Activated naive CD4-positive, alpha-beta T cell treated with anti-CD3 and anti-CD28 coated beads, Interleukin-2, amount 50 U/mL, for 72 hours (primary cell): ENCODE measurements around the gene PRAC2. TPM values are rescaled to one million over a fixed set of nuclear protein-coding genes. Genes with fewer than 3 reads are reported as not detected.

Experiments
- ATAC-seq, 2 donors: fragments of 150-1000 bp; cut with Tn5 transposase; 2 replicates each; pipeline ENCODE4 v1.10.0; 2021; ENCODE audit warnings: mild to moderate bottlenecking in 2 of 2, moderate library complexity in 2 of 2
- DNase-seq, 2 donors: peaks; one replicate each; pipeline ENCODE4 v3.0.0; 2021 to 2022; ENCODE audit warnings: low spot score in 2 of 2
- H3K27ac Mint-ChIP-seq, 2 donors: one replicate each; pipeline ENCODE4 v1.8.0; 2022; ENCODE audit warnings: mild to moderate bottlenecking in 2 of 2, mixed read lengths in 2 of 2
- H3K36me3 Mint-ChIP-seq, 2 donors: one replicate each; pipeline ENCODE4 v1.8.0; 2022; ENCODE audit warnings: mixed read lengths in 2 of 2
- H3K9me3 Mint-ChIP-seq, 2 donors: one replicate each; pipeline ENCODE4 v1.8.0; 2022; ENCODE audit warnings: mixed read lengths in 2 of 2
- total RNA-seq, 2 donors: library from RNA; stranded (reverse); gene quantifications; one replicate each; pipeline ENCODE4 v1.2.3, GENCODE V29; 2022

PRAC2 gene
- total RNA-seq, 2 donors from 2014 or later, result not detected

DNA sequence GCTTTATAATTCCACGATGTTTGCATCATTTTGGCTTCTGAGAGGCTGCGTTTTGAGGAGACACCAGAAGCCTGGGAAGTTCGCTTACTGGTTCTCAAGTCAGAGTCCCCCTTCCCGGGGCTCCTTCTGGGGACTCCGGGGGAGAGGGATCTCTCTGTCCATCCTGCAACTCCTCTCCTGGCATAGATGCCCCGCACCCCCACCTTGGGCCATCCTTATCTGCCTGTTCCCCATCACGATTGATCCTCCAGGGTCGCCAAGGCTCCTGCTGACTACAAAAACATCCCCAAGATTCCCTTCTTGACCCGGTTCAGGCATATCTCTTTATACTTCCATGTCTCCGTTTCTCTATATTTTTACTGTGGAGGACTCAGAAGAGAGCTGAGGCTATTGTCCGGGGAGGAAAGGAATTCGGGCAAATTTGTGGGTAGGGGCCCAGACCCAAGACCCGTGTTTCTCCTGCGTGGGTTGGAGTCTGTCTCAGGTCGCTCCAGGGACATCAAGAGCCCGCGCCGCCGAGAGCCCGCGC lies 24.0 kb downstream of the PRAC2 start:
- ATAC-seq (no peak), DNase-seq (no peak)
- Mint-ChIP-seq H3K36me3 (peaks cover 0 to 7% of the 10 kb centered on the region in 2 donors), H3K9me3 (no peaks in the 10 kb centered on the region), H3K27ac (peak overlapping the region in 1 of 2 donors; percentile 81)

GRCh38 chr17:48747445-48748363 lies 24.7 kb downstream of the PRAC2 start:
- peaks cover 0 to 7% of the 10 kb centered on the region in 2 donors for H3K36me3 Mint-ChIP-seq
- no peak for DNase-seq
- no peak for ATAC-seq
- H3K9me3 Mint-ChIP-seq, result no peaks in the 10 kb centered on the region
- peak overlapping the region in 1 of 2 donors; percentile 79 for H3K27ac Mint-ChIP-seq

DNA sequence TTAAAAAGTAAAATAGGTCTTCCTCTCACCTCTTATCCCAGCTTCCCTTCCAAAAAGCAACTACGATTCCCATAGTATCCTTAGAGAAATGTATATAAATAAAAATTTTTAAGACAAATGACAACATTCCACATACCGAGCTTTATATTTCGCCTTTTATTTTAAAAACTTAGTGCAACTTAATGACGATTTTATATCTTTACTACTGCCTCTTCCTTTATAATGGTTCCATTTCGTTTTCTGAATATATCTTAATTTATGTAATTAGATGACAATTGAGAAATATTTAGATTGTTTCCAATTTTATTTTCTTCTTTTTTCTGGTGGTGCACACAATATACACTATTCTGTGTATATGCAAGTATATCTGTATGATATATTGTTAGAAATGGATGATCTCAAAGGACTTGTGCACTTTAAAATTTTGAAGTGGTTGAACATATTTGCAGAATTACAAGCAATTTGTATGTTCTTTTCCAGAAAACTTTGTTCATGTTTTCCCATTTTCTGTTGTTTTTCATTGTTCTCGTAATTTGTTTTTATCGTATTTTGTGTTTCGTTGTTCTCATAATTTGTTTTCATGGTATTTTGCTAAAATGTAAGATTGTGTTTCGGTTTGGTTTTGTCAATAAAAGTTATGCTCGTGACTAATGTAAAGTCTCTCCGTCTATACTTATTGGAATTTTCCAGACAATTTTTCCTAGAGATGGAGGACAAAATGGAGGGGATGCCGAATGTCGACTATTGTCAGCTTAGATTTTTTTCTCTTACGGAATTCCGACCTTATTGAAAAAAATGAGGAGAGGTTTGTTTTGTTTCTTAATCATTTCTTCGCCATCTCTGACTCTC lies 26.0 kb downstream of the PRAC2 start:
- H3K9me3 Mint-ChIP-seq, result no peaks in the 10 kb centered on the region
- peaks cover 0 to 16% of the 10 kb centered on the region in 2 donors for H3K36me3 Mint-ChIP-seq
- ATAC-seq (no peak), DNase-seq (no peak)
- H3K27ac Mint-ChIP-seq, result no peak overlapping the region

DNA sequence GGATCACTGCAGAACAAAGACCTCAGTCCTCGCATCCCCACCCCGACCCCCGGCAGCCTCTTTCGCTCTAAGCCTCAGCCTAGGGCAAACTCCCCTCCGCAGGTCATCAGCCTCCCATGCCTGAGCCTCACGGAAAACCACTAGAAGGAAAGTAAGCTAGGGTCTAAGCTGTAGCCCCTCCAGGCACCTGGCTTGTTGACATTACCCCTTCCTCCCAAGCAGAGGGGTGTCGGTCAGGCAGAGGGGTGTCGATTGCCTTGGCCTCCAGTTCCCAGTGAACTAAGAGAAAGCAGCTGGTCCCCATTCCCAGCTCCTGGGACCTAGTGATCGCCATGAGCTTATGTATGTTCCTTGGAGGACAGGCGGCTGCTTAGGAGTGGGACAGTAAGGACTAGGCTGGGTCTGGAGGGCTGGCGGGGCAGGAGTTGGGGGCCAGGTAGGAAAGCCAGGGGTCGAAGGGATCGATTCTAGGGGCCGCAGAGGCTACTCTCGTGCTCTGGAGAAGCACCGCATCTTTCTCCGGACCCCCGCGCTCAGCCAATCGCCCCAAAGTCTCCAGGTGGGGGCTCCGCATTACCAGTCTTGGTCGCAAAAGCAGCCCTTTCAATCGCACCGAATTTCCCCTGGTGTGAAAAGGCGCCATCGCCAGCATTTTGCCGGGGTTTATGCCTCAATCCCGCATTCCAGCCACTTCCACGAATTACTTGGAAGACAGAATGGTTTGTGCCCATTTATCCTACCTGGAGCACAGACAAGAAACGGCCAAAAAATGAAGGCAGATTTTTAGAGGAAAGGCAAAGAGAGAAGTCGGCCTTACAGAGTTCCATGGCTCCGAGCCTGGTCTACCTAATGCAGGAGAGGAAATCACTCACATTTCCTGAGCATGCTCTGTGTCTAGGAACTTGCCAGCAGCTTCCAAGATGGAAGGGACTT lies 26.9 kb downstream of the PRAC2 start:
- peaks cover 0 to 16% of the 10 kb centered on the region in 2 donors for H3K36me3 Mint-ChIP-seq
- ATAC-seq, result no peak
- no peaks in the 10 kb centered on the region for H3K9me3 Mint-ChIP-seq
- no peak for DNase-seq
- H3K27ac Mint-ChIP-seq, result no peak overlapping the region

- Mint-ChIP-seq H3K9me3 (no peaks in the 10 kb centered on the region), H3K36me3 (peaks cover 0 to 16% of the 10 kb centered on the region in 2 donors), H3K27ac (no peak overlapping the region)
- DNase-seq (no peak), ATAC-seq (no peak)
Observed at GRCh38 chr17:48751172-48751571, 28.2 kb downstream of the PRAC2 start.

DNA sequence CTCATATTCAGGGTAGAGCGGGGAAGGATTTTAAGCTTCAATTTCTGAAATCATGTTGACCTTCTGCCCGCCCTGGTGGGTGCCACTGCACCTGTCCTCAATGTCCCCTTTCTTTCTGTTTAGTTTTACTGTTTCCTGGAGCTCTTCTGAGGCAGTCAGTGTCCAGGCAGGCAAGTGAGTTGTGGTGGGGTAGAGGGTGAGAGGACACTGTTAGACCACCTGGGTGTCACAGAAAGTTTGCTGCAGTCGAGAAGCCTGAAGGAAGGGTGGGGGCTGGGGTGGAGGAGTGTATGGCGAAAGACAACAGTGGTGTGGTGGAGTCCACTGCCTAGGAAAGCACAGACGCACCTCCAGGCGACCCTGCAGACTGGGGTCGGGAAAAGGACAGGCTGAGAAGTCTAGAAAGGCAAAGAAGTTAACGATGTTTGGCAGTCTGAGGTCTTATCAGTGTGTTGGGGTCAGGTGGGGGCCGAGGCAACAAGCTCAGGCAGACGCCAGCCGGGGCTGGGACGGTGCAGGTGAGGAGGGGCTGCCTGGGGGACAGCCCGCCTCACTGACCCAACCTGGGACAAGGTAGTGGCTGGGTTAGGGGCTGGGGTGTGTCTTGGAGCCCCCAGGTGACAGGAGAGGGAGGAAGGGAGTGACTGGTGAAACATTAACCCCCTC lies 28.9 kb downstream of the PRAC2 start:
- Mint-ChIP-seq H3K36me3 (peaks cover 0 to 16% of the 10 kb centered on the region in 2 donors), H3K27ac (no peak overlapping the region), H3K9me3 (no peaks in the 10 kb centered on the region)
- no peak for DNase-seq
- ATAC-seq, result no peak

DNA sequence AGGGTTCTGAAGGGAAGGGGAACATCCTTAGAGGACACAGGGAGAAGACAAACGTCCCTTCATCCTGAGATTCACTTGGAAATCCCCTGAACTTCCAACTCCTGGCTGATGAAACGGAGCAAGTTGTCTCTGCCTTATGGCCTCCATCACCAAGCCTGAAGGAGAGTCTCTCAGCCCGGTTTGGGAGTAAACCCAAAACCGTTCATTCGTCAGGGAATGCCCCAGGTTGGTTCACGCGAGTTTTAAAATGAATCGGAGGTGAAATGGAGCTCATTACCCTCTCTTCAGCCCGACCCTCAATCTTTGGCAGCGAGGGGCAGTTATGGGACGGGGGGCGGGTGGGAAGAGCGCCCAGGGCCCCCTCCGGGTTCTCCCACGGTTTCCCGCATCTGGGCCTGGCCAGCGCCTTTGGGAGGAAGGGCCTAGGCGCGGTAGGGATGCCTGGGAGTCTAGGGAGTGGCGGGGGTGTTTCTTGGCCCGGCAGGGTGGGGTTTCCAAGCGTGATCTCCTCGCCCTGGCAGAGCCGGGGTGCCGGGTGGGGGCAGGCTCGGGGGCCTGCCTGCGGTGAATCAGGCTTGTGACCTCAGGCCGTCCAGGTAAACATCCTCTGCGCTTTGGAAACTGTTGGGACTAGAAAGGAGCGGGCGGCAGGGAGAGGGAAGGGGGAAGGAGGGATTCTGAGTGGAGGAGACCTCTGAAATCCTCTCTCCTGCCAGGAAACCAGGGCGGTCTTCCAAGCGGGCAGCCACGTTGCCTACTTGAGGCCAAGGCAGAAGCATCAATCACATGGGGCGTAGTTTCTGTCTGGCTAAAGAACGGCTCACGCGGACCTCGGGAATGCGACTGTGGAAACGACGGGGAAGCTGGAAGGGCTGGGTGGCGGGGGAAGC lies 29.7 kb downstream of the PRAC2 start:
- DNase-seq, result no peak
- no peak for ATAC-seq

DNA sequence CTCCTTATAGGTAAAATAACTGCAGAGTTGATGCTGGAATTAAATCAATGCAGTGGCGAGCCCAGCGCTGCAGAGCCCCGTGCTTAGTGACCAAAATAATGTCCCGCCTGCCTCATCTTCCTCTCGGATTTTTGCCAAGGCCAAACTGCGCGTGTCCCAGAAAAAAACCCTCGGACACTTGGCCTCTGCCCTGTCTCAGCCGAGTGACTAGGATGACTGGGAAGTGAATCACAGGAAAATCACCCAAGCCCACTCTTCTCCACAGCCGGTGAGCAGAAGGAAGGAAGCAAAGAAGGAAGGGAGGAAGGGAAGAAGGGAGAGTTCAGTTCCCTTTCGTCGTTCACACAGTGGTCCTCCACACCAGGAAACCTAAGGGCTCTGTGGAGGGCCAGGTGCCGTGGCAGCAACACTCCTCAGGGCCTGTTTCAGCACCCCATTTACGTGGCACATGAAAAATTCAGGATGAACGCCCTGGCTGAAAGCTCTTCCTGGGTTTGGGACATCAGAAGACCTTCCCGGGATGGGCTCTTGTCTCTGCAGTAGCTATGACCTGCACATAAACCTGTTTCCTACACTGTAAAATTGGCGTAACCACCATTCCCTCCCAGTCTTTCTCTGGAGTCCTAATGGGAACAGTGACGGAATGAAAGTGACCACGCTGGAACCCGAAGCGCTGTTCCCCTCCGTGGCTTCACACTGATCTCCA lies 31.0 kb downstream of the PRAC2 start:
- DNase-seq (no peak), ATAC-seq (no peak)
- H3K27ac Mint-ChIP-seq, result peak overlapping the region in 1 of 2 donors; percentile 13
- H3K36me3 Mint-ChIP-seq, result peaks cover 0 to 15% of the 10 kb centered on the region in 2 donors
- H3K9me3 Mint-ChIP-seq, result no peaks in the 10 kb centered on the region

More for the DNA sequence above, 29.7 kb downstream of the PRAC2 start:
- no peak overlapping the region for H3K27ac Mint-ChIP-seq
- H3K9me3 Mint-ChIP-seq, result no peaks in the 10 kb centered on the region
- H3K36me3 Mint-ChIP-seq, result peaks cover 0 to 16% of the 10 kb centered on the region in 2 donors

GRCh38 chr17:48754500-48755261 lies 31.7 kb downstream of the PRAC2 start:
- DNase-seq (no peak), ATAC-seq (no peak)
- H3K9me3 Mint-ChIP-seq, result no peaks in the 10 kb centered on the region
- H3K27ac Mint-ChIP-seq, result no peak overlapping the region
- H3K36me3 Mint-ChIP-seq, result peaks cover 0 to 9% of the 10 kb centered on the region in 2 donors

DNA sequence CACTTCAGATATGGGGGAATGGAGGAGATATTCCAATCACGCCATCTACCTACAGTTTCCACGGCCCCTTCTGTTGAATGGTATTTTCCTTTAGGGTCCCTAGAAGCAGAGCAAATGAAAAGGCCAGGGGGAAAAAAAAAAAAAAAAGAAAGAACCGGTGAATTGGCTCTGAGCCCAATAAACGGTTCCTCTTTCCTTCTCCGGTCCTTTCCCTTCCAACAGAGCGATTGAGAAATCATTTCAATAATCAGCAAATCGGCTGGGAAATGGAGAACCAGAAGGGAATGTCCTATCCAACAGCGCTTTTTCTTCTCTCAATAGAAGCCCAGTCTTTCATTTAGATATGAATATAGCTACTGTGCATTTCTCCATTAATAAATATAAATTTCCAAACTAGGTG lies 32.4 kb downstream of the PRAC2 start:
- ATAC-seq (no peak), DNase-seq (no peak)
- Mint-ChIP-seq H3K9me3 (no peaks in the 10 kb centered on the region), H3K27ac (no peak overlapping the region), H3K36me3 (peaks cover 0 to 9% of the 10 kb centered on the region in 2 donors)

DNA sequence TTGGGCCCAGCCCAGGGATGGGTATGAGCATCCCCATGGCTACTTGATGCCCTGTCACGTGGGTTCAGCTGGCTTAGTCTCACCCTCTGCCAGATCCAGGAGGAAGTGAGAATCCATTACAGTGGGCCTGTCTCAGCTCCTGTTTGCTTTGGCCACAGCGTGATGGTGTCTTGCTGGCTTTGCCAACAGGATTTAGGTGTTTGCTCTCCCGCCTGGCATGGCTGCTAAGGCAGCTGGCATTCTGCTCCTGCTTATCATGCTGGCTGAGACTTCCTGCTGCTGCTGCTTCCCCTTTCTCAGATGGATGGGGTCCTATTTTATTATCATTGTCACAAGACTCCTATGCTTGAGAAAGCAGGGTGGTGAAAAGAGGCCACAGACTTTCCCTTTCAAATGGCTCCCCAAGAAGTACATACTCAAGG lies 33.9 kb downstream of the PRAC2 start:
- H3K27ac Mint-ChIP-seq, result no peak overlapping the region
- no peaks in the 10 kb centered on the region for H3K9me3 Mint-ChIP-seq
- H3K36me3 Mint-ChIP-seq, result peaks cover 0 to 9% of the 10 kb centered on the region in 2 donors
- no peak for ATAC-seq
- no peak for DNase-seq

- Mint-ChIP-seq H3K27ac (no peak overlapping the region), H3K9me3 (no peaks in the 10 kb centered on the region), H3K36me3 (peaks cover 0 to 9% of the 10 kb centered on the region in 2 donors)
- DNase-seq (no peak), ATAC-seq (no peak)
Observed at GRCh38 chr17:48757524-48757961, 34.6 kb downstream of the PRAC2 start.

DNA sequence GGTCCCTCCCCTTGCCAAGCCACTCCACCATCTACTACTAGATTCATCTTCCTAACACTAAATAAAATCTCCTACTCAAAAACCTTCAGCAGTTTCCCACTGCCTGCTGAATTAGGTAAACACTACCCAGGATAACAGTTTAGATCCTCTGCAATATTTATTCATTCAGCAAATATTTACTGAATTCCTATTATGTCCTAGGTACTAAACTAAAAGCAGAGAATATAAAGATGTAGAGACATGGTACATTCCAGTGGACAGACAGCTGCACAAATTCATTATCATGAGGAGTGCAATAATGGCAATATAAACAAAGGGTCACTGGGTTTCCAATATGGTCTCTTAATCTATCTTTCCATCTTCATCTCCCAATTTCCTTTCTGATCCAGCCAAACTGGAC lies 36.3 kb downstream of the PRAC2 start:
- Mint-ChIP-seq H3K9me3 (no peaks in the 10 kb centered on the region), H3K27ac (no peak overlapping the region), H3K36me3 (no peaks in the 10 kb centered on the region)
- ATAC-seq (no peak), DNase-seq (no peak)

- no peak for DNase-seq
- Mint-ChIP-seq H3K36me3 (no peaks in the 10 kb centered on the region), H3K27ac (no peak overlapping the region), H3K9me3 (no peaks in the 10 kb centered on the region)
- no peak for ATAC-seq
Observed at GRCh38 chr17:48760411-48760810, 37.4 kb downstream of the PRAC2 start.
